HG02571 (cell line): Measurements from ENCODE around the gene DLGAP1.

ENCODE experiments used
- ATAC-seq: cut with Tn5 transposase; IDR thresholded peaks from one replicate; pipeline ENCODE4 v1.9.1; 2021; ENCODE audit warnings: mild to moderate bottlenecking, moderate library complexity; ENCODE audit not compliant: unreplicated experiment

Gene DLGAP1

DNA sequence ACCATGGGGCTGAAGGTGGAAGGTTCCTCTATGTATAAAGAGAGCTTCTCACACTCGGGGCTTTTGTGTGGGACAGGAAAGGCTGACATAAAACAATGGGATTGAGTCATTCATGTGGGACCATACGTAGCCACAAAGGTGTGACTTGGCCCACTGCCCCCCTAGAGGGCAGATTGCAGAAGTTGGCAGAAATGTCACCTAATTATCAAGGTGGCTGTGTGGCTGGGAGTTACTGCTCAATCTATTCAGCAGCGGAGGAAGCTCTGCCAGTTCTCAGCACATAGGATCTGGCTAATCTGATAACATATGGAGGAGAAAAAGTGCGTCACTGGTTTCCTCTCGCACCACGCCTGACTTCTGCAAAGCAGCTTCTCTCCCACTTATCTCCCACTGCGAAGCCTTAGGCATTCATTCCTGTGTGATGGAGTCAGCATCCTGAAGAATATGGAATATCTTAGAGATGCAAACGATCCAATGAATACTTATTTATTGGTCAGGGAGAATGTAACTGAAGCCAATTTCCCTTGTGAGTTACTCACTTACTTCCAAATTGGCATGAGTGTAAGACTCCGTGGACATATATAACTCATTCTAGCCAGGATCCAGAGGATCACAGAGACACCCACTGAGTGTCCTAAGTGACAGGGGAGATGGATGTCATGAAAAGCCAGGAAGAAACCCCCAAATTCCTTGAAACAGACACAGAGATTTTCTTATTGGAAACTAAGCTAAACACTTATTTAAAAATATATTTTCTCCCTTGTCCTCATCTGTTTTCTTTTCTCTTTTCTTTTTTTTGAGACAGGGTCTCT, 660.4 kb downstream of the DLGAP1 start:
- no peak for ATAC-seq

DNA sequence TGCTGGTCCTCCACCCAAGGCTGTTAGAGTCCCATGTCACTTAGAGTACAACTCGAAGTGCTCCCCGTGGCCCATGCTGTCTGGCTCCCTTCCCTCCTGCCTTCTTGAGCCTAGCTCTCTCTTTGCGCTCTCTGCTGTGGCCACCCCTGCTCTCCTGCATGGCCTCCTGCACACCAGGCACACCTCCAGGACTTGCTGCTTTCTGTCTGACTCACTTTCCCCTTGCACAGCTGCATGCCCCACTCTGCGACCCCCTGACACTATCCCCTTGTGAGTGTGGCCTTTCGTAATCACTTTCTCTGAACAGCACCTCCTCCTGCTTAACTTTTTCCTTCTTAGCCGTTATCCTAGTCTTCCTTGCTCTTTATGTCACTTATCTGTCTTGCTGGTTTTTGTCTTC, 661.6 kb downstream of the DLGAP1 start:
- ATAC-seq: no peak

DNA sequence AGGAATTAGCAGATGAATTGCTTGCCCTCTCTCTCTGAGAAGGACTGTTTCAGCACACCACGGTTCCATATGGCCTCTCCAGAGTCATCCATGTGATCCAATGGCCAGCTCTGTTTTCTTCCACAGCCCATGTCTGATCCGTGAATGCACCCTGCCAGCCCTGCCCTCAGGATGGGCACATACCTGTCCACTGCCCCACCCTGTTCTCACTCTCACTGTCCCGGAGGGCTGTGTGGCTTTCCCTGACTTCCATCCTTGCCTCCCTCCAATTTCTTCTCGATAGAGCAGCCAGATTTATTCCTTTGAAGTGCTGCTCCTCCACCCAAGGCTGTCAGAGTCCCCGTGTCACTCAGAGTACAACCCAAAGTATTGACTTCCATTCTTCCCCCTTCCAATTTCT, 662.0 kb downstream of the DLGAP1 start:
- ATAC-seq: no peak

DNA sequence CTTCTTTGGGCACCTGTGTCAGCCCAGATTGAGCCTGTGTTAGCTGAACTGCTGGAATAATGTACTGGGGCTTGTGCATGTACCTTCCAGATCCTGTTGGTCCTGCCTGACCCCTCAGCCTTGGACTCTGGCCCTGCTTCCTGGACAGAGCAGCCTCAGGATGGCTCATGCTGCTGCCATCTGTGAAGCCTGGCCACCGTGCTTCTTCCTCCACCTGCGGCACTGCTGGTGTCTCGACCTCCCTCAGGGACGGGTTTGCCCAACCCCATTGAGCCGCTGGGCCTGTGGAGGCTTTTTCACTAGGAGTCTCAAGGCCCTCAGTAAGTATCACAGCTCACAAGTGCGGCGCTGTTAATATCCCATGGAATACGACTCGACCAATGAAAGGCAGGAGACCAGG, 662.4 kb downstream of the DLGAP1 start:
- ATAC-seq: no peak

DNA sequence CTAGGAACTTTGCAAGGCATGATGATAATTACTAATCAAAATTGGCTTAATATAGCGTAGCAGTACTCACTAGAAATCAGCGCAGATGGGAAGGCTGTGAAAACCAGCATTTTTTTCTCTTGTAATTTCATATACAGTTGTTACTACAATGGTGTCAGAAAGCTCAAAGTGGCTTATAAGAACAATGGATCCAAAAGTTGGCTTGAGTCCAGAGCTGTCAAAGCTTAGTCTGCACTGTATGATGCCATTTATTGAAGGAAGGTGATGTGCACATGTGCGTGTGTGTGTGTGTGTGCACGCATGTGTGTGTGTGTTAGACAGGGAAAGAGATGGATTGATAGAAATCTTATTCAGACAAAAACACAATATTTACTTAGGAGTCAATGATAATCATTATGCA, 663.9 kb downstream of the DLGAP1 start:
- ATAC-seq: no peak

DNA sequence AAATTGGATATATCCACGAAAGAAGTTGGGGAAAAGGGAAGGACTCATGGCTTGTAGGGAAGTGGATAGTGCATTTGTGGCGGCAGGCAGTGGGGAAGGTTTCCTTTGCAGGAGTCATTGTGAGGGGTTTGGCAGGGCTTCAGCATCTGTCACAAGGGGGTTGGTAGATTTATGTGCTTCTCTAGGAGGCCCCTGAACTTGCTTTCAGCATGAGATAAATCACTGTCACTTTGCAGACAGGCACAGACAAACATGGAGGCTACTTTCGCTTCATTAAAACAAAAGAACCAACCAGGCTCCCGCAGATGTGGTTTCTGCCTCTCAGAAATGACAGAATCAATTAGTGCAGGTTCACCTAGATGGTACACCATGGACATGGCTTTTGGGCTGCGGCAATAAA, 664.4 kb downstream of the DLGAP1 start:
- ATAC-seq: no peak

DNA sequence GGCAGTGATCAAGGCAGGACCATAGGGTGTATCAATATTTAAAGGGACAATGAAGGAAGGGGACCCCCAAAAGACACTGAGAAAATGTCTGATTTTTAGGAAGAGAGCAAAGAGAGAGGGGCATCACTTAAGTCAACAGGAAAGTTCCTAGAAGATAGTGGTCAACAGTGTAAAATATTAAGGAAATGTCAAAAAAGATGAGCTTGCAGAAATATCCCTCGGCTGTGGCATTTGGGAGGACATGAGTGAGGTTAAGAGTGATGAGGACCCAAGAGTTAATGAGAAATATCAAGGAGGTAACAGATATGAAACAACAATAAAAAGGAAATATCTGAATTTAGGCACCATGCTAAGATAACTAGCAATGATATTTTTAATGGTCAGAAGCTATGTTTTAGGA, 665.6 kb downstream of the DLGAP1 start:
- ATAC-seq: no peak

DNA sequence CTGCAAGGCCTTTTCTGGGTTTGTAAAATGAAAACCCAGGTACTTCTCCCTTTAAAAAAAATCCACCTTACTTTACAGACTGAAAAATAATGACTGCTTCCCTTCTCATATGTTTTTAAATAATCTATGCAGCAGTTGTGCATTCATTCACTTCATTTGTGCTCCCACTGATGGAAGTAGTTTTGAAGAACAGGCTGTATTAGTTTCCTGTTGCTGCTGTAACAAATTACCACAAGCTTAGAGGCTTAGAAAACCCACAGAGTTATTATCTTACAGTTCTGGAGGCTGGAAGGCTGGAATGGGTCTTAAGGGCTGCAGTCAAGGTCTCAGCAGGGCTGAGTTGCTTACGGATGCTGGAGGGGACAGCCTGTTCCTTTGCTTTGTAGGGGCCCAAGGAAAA, 670.2 kb downstream of the DLGAP1 start:
- ATAC-seq: no peak

DNA sequence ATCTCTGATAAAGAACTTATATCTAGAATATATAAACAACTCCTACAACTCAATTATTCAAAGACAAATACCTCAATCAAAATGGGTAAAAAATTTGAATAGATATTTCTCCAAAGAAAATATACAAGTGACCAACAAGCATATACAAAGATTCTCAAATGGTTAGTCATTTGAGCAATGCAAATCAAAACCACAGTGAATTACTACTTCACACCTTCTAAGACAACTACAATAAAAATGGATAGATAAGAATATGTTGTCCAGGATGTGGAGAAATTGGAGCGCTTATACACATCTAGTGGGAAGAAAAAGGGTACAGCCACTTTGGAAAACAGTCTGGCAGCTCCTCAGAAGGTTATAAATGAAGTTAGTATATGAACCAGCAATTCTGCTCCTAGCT, 672.2 kb downstream of the DLGAP1 start:
- no peak for ATAC-seq

DNA sequence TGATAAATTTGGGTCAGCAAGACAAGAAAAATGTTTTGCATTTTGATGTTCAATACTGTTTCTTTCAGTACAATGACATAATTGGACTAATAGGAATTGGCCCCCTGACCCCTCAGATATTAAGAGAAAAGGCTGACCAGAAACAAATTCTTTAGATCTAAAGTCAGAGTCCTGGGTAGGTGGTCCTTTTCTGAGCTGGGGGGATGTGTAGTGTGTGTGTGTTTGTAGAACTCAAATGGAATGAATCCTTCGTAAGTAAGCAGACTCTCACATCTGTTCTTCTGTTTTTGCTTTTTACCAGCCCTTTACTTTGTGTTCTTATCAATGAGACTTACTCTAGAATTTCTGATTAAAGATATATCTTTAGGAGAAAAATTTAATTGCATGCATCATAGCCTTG, 677.4 kb downstream of the DLGAP1 start:
- no peak for ATAC-seq

DNA sequence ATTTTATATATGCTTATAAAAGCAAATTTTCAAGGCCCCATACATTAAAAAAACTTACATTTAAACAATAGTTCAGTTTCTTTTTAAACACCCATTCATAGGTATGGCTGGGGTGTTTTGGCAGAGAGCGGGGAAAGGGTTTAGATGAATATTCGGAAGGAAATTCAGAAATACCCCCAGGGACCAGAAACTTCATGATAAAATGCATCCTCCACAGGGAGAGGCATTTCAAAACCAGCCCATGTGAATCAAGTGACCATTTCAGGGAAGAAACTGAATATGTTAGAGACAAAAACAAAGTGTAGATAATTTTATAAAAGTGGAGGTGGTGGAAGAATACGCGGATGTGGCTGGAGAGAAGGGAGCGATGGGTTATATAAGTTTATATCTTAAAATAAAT, 678.0 kb downstream of the DLGAP1 start:
- ATAC-seq: no peak

DNA sequence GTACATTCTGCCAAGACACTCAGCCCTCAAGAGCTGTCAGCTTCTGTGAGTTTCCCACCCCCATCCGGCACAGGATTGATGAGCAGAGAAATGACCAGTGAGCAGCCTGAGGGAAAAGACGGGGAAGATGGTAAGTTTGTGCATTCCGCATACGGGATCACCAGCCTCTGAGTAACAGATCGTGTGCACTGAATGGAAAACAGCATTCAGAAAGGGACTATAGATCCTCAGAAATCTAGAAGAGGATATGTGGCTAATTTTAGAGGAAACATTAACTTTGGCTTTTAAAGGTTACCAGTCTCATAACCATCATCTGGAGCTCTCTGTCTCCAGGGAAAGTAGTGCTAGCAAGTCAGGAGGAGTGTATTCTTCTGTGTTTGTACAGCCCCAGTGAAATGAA, 679.1 kb downstream of the DLGAP1 start:
- no peak for ATAC-seq

DNA sequence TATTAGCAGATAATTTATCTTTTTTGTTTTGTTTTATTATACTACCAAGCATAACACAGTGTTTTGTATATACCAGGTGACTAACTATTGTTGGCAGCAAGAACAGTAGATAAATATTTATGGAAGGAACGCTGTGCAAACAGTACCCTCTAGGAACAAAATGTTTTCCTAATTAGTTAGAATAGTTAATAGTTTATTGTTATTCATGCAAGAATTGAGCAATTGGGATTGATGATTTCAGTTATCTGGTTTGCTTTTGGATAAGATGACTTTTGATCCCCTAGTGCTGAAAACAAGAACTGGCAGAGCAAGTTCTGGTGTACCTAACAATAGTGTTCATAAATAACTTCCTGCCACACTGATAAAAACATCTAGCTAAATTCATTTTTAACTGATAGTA, 681.8 kb downstream of the DLGAP1 start:
- ATAC-seq: no peak

DNA sequence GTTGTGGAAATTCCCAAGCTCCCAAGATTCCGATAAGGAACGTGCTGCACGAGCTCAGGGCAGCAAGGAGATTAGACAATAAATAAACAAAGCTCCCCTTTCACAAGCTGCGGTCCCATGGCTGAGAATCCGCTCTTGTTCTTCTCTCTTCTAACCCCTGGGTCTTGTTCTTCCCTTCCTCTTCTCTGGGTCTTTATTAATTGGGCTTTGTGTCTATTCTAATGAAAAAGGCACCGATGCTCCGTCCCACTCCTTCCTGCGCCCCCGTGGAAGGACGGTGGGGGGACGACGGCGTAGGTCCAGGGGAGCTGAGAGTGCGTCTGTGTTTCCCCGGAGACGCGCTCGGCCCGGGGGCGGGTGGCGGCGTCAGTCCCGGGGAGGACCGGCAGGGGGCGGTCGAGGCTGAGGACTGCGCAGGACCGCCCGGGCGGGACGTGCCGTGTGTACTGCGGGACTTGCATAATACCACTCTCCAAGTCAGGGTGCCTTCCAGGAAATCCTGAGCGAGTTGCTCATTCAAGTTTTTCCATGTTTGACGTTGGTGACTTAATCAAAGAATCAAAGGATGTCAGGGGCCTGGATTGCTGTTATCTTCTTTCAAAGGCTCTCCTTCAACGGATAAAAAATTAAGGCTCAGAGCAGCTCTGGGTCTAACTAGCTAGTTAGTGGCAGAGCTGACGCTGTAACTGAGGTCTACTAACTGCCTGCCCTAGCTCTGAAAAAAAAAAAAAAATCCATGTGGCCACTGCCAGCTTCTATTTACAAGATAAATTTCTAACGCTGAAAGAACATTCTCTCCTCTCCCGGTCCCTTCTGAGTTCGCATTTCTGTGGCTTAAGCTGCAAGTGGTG, 683.8 kb downstream of the DLGAP1 start:
- peak; percentile 94 for ATAC-seq

DNA sequence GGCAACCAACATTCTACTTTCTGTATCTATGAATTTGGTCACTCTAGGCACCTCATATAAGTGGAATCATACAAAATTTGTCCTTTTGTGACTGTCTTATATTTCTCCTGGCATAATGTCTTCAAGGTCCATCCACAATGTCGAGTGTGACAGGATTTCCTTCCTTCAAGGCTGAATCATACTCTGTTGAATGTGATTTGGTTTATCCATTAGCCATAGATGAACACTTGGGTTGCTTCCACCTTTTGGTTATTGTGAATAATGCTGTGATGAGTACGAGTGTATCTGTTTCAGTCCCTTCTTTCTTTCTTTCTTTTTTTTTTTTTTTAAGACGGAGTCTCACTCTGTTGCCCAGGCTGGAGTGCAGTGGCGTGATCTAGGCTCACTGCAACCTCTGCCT, 693.8 kb downstream of the DLGAP1 start:
- ATAC-seq: no peak

DNA sequence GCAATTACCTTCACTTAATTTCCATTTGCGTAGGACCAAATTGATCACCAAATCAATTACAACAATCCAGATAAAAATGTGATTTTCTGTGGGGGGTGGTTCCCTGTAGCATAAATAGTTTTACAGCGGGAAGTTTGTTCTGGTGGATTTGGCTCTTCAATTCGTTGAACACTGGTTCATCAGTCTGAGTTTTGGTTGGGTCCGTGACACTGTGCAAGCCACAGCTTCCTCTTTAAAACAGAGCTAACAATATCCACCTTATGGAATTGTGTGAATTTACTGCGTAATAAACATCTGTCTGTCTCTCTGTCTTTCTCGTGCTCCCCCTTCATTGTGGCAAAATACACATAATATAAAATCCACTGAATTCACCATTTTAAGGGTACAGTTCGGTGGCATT, 694.4 kb downstream of the DLGAP1 start:
- ATAC-seq: no peak

DNA sequence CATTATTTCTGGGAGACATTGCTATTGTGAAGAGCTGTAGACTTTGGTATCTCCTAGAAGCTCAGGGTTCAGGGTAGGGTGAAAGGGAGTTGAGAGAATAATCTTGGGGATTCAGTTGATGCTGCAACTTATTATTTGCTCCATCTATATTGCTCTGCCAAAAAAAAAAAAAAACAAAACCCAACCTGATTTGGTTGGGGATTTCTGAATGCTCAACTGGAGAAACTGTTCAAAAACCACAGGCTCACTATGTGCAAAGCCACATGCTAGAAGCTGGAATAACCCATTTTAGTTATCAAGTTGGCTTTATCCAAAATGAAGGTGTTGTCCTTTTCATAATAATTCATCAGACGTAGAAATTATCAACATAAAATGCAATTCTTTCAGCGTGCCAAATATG, 696.0 kb downstream of the DLGAP1 start:
- ATAC-seq: no peak

DNA sequence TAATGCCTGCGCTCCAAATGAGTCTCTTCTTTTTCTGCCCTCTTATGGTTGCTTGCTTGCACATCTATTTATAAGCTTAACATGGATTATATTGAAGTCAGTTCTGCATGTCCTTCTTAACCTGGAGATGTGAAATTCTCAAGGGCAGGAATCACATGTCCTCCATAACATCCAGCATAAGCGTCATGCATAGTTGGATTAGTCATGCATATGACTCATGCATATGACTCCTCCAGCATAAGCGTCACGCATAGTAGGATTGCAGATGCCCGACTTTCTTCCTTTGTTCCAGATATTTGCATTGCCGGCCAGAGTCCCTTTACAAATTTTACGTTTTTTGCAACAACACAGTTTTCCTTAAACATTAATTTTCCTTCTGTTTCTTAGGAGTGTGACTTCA, 696.6 kb downstream of the DLGAP1 start:
- ATAC-seq: no peak

DNA sequence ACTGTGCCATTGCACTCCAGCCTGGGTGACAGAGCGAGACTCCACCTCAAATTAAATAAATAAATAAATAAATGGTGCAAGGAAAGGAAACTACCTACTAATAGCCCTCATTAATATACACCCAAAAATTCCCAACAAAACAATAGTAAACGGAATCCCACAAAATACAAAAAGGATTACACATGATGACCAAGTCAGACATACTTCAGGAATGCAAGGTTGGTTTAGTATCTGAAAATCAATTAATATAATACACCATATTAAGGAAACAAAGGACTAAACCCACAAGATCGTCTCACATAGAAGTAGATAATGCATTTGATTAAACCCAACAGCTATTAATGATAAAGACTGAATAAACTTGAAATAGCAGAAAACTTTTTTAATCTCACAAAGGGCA, 697.7 kb downstream of the DLGAP1 start:
- ATAC-seq: no peak

DNA sequence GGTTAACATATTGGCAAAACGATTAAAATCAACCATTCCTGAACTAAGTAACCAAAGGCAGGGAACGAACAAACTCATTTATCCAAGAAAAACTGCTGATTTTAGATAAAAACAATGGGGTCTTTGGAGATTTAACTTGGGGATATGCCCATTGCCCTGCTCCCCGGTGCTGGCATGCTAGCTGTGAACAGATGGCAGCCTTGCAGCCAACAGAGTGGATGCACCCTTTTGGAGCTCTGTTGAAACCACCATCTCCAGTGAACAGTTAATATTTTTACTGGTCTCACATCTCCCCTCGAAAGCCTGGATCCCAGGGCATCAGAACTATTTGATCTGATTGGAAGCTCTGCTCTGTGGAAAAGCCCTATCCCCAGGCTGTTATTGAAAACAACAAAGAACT, 702.0 kb downstream of the DLGAP1 start:
- no peak for ATAC-seq

DNA sequence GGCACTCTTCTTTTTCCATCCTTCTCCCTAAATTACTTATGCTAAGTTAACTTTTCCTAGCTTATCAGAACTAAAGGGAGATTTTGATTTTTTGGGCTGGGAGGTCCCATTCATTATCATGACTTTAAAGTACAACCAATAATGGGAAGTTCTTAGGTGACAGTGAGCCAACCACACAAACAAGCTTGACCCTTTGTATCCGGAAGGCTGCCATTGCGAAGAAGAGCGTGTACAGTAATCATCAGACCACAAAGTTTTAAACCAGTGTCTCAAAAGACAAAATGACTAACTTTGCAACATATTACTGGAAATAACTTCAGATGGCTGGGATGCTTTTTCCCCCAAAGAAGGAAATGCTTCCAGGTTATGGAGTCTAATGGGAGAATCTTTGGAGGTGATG, 707.0 kb downstream of the DLGAP1 start:
- ATAC-seq: no peak
